Measurements from ENCODE around the gene PROZ. TPM values are rescaled to one million over a fixed set of nuclear protein-coding genes. Genes with fewer than 3 reads are reported as not detected.
"Not testable (repeated sequence)": the region's sequence is repeated elsewhere in the genome, so short reads cannot be mapped to it uniquely, and the experiment has no call there.

PROZ gene
- polyA plus RNA-seq, 1 donor (not counting 4 experiments of a cell fraction or from before 2014, with no cell fraction given) = not detected

- Histone ChIP-seq H3K9me3 (ENCODE audit: control insufficient read depth, low read depth, low read length) (no peaks in the 10 kb centered on the region), H3K36me3 (ENCODE audit: control insufficient read depth in 2 of 2, extremely low read depth in 1 of 2, insufficient read depth in 2 of 2, low read length in 2 of 2) (no peaks in the 10 kb centered on the region), H3K4me3 (ENCODE audit: control insufficient read depth in 2 of 3, extremely low read depth in 1 of 3, insufficient read depth in 2 of 3, low read depth in 1 of 3, low read length in 3 of 3) (no peak overlapping the region), H3K27me3 (ENCODE audit: control insufficient read depth, extremely low read depth, insufficient read depth, low read length) (peaks cover 20% of the 10 kb centered on the region), H2AFZ (ENCODE audit: control insufficient read depth, low read length) (no peak overlapping the region), H3K9me1 (ENCODE audit: control insufficient read depth, extremely low read depth, insufficient read depth, low read length) (no peaks in the 10 kb centered on the region), H3K4me2 (ENCODE audit: control insufficient read depth, extremely low read depth, insufficient read depth, low read depth, low read length) (no peak overlapping the region), H3K4me1 (ENCODE audit: control insufficient read depth, extremely low read depth, insufficient read depth, low read length) (no peaks in the 10 kb centered on the region), H3K79me2 (ENCODE audit: control insufficient read depth, insufficient read depth, low read length) (no peaks in the 10 kb centered on the region), H4K20me1 (ENCODE audit: control insufficient read depth, extremely low read depth, insufficient read depth, low read length) (no peaks in the 10 kb centered on the region), H3K27ac (ENCODE audit: control insufficient read depth, insufficient read depth, low read length) (no peak overlapping the region), H3K9ac (ENCODE audit: control insufficient read depth, extremely low read depth, insufficient read depth, low read length) (no peak overlapping the region)
- no peak for DNase-seq (ENCODE audit: low read depth, low spot score)
- no peak for FAIRE-seq
- no peak for TF ChIP-seq CTCF (optimal IDR thresholded peaks at IDR 0.05 in 1 of 3, IDR thresholded peaks at IDR 0.05 in 1 of 3, conservative IDR thresholded peaks at IDR 0.05 in 1 of 3; ENCODE audit: extremely low read depth in 1 of 3, insufficient read depth in 2 of 3, low read length in 3 of 3)
- no peak for TF ChIP-seq EZH2 (IDR thresholded peaks at IDR 0.05; ENCODE audit: low read length)
- dilution Hi-C loops (cut with MboI; ENCODE audit: extremely low pct_ligation_motif_present, low sequenced_read_pairs) = no loop called here
Measured at GRCh38 chr13:113161433-113161832, 3.0 kb downstream of the PROZ start.

DNA sequence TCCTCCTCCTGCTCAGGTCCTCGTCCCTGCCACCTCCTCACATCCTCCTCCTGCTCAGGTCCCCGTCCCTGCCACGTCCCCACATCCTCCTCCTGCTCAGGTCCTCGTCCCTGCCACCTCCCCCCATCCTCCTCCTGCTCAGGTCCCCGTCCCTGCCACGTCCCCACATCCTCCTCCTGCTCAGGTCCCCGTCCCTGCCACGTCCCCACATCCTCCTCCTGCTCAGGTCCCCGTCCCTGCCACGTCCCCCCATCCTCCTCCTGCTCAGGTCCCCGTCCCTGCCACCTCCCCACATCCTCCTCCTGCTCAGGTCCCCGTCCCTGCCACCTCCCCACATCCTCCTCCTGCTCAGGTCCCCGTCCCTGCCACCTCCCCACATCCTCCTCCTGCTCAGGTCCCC, 3.5 kb downstream of the PROZ start:
- H3K4me1 ChIP-seq (ENCODE audit: control insufficient read depth, extremely low read depth, insufficient read depth, low read length); H3K36me3 ChIP-seq (ENCODE audit: control insufficient read depth in 2 of 2, extremely low read depth in 1 of 2, insufficient read depth in 2 of 2, low read length in 2 of 2); H3K4me2 ChIP-seq (ENCODE audit: control insufficient read depth, extremely low read depth, insufficient read depth, low read depth, low read length); FAIRE-seq; H3K79me2 ChIP-seq (ENCODE audit: control insufficient read depth, insufficient read depth, low read length); H3K4me3 ChIP-seq (ENCODE audit: control insufficient read depth in 2 of 3, extremely low read depth in 1 of 3, insufficient read depth in 2 of 3, low read depth in 1 of 3, low read length in 3 of 3); DNase-seq (ENCODE audit: low read depth, low spot score); dilution Hi-C loops (cut with MboI; ENCODE audit: extremely low pct_ligation_motif_present, low sequenced_read_pairs); H4K20me1 ChIP-seq (ENCODE audit: control insufficient read depth, extremely low read depth, insufficient read depth, low read length); H2AFZ ChIP-seq (ENCODE audit: control insufficient read depth, low read length); H3K9me3 ChIP-seq (ENCODE audit: control insufficient read depth, low read depth, low read length); H3K9ac ChIP-seq (ENCODE audit: control insufficient read depth, extremely low read depth, insufficient read depth, low read length); H3K9me1 ChIP-seq (ENCODE audit: control insufficient read depth, extremely low read depth, insufficient read depth, low read length); H3K27ac ChIP-seq (ENCODE audit: control insufficient read depth, insufficient read depth, low read length): not testable (repeated sequence)
- H3K27me3 ChIP-seq (ENCODE audit: control insufficient read depth, extremely low read depth, insufficient read depth, low read length) = peaks cover 20% of the 10 kb centered on the region
